SU-DHL-6 (cell line): ENCODE results near the gene ADH7.

Experiments
- CTCF ChIP-seq: fragments of 200-600 bp; sonication (generic); IDR thresholded peaks from one replicate; pipeline ENCODE4 v1.5.1; 2017; ENCODE audit warnings: antibody characterized with exemption, mild to moderate bottlenecking, low read length, moderate library complexity; ENCODE audit not compliant: insufficient read depth, poor library complexity, severe bottlenecking
- EZH2phosphoT487 ChIP-seq: fragments of 200-600 bp; sonication (generic), shearing (Covaris generic); conservative IDR thresholded peaks from 2 replicates; pipeline ENCODE4 v1.6.1; 2018; ENCODE audit warnings: mild to moderate bottlenecking, antibody characterized with exemption, low read length, moderate library complexity, mixed read lengths

- TF ChIP-seq CTCF, result no peak
- no peak for TF ChIP-seq EZH2phosphoT487
Observed at GRCh38 chr4:99403380-99404184, 31.6 kb downstream of the ADH7 start.
